MM.1S (cell line): Measurements from ENCODE around the gene SART3.
"Not testable (repeated sequence)": the region's sequence is repeated elsewhere in the genome, so short reads cannot be mapped to it uniquely, and the experiment has no call there.

ENCODE experiments used
- CTCF ChIP-seq: fragments of 300-600 bp; sonication (generic); IDR thresholded peaks from 2 replicates; pipeline ENCODE4 v1.5.1; 2016; ENCODE audit warnings: antibody characterized with exemption, low read length, mixed read lengths
- EZH2 ChIP-seq: fragments of 300-600 bp; sonication (generic); optimal IDR thresholded peaks from 2 replicates; pipeline ENCODE3; 2017; ENCODE audit warnings: low read depth, mild to moderate bottlenecking, antibody characterized with exemption, low read length, mixed read lengths

- TF ChIP-seq CTCF, EZH2: not testable (repeated sequence)
Measured at GRCh38 chr12:108555383-108555782, 5.6 kb downstream of the SART3 start.
